ENCODE data around the gene WWTR1.

The WWTR1 gene

GRCh38 chr3:149490260-149490971 lies 167.4 kb downstream of the WWTR1 start:
- DNase-seq = no peak

DNA sequence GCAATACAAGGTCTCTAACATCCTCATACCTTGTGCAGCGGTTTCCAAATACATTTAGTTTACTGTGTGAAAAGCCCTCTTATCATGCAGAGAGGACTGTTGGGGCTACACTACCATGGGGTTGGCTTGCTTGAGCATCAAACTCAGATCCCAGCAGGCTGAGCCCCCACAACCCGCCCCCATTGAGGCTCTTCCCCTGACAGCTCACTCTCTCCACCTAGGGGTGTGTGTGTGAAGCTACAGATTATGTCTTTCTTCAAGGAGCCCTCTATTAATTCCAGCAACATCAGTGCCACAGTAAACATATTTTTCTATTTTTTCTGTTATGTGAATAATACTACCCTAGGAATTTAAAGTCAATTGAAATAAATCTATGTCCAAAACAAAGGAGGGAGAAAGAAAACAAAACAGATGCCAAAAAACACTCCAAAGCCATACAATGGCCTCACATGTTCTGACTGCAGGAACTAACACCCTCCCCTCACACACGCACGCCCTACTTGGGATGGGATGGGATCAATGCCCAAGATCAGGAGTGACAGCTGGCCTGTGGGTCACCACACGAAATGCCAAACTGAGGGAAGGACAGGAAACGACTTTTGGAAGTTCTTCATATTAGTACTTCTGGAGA lies 168.7 kb downstream of the WWTR1 start:
- no peak for DNase-seq

- no peak for DNase-seq
Measured at GRCh38 chr3:149487598-149488197, 170.1 kb downstream of the WWTR1 start.

DNA sequence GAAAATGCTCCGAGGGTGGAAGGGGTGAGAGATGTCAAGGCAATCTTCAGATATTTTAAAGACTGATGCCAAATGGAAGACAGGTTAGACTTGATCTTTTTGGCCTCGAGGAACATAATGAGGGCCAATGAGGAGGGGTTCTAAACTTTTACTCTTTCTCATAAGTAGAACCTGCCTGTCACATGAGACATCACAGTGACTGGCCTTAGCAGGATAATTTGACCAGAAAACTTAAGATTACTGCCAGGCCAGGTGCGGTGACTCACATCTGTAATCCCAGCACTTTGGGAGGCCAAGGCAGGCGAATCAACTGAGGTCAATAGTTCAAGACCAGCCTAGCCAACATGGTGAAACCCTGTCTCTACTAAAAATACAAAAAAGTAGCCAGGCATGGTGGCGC lies 171.1 kb downstream of the WWTR1 start:
- DNase-seq = no peak

- DNase-seq = no peak
Measured at GRCh38 chr3:149481491-149481890, 176.3 kb downstream of the WWTR1 start.

DNA sequence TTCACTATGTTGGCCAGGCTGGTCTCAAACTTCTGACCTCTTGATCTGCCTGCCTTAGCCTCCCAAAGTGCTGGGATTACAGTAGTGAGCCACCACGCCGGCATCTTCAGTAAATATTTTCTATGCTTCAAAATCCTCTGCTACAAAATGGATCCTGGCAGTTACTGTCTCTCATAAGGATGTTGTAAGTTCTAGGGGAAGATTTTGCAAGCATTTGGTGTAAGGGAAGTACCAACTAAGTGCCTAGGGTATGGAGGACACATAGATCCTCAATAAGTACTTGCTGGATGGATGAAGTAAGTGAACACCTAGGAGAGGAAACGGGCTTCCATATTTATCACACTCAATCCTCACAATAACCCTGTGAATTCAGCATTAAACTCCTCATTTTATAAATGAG lies 176.8 kb downstream of the WWTR1 start:
- DNase-seq = no peak

GRCh38 chr3:149480326-149481017 lies 177.4 kb downstream of the WWTR1 start:
- DNase-seq = no peak

DNA sequence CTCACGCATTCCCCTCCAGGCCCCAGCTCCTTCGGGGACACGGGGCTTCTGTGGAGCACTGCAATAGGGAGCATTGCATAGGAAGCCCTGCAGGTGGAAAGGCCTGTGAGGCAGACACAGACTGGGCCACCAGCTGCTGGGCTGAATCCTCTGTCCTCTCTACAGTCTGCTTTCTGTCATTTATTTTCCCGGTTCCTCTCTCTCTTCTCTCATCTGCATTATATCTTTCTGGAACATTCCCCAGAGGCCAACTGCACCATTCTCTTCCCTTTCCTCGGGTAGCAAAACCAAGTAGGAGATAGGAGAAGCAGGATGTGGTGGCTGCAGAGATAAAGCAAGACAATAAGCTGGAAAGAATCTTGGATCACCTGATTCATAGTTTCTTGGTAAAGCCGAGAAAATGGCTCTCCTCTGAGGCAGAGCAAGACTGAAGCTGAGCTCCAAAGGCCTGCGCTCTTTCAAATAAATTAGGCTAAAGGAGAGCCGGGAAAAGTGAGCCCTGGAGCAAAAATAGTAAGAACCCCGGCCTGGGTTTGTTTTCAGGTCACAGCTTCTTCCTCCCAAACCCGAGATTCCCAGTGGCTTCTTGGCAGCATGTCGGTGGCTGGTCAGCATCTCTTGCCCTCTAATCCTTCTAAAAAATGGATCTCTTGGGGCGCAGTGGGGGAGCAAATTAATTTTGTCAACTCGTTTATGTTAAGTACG lies 178.1 kb downstream of the WWTR1 start:
- DNase-seq = no peak

DNA sequence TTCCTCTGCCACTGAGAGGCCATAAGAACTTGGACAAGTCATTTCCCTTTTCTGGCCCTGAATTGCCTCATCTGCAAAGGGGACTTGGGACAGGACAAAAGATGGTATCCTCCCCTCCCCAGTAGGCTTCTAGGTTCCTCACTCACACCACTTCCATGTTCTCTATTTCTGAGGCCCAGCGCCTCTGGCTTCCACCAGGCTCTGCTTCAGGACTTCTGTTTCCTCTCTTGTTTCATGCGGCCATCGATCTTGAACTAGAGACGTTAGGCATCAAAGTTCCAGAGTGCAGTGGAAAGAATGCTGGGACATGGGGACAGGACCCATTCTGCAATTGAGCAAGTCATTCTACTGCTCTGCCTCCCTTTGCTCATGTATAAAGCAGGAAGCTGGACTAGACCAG lies 181.6 kb downstream of the WWTR1 start:
- DNase-seq = no peak

DNA sequence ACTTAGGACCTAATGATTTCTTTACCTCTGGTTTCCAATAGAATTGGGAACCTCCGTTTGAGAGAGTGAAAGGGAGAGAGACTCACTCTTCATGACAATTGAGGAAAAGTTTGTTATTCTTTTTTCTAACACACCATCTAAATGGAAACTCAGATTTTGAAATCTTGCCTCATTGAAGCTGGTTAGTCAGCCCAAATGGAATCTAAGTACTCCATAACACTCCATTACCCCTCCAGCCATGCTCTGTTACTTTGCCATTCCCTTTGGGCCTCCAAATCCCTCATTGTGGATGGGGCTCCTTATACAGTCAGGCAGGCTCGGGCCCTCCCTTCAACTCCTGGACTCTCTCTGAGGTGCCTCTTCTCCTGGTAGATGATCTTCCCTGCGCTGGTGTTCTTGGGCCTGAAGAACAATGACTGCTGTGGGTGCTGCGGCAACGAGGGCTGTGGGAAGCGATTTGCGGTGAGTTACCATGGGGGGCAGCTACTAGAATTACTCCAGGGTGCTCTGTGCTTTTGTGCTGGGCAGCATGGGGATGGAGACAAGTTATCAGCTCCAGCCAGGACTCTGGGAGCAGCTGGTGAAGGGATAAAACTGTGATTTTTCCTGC lies 182.3 kb downstream of the WWTR1 start:
- DNase-seq = no peak

GRCh38 chr3:149474250-149474817 lies 183.5 kb downstream of the WWTR1 start, which contains the start of gene TM4SF4:
Gene TM4SF4 (plus strand): TSS chr3:149474697. CDS start chr3:149474878, 181 bp downstream.
- DNase-seq = no peak

GRCh38 chr3:149473357-149474249 lies 184.2 kb downstream of the WWTR1 start:
- DNase-seq = no peak

DNA sequence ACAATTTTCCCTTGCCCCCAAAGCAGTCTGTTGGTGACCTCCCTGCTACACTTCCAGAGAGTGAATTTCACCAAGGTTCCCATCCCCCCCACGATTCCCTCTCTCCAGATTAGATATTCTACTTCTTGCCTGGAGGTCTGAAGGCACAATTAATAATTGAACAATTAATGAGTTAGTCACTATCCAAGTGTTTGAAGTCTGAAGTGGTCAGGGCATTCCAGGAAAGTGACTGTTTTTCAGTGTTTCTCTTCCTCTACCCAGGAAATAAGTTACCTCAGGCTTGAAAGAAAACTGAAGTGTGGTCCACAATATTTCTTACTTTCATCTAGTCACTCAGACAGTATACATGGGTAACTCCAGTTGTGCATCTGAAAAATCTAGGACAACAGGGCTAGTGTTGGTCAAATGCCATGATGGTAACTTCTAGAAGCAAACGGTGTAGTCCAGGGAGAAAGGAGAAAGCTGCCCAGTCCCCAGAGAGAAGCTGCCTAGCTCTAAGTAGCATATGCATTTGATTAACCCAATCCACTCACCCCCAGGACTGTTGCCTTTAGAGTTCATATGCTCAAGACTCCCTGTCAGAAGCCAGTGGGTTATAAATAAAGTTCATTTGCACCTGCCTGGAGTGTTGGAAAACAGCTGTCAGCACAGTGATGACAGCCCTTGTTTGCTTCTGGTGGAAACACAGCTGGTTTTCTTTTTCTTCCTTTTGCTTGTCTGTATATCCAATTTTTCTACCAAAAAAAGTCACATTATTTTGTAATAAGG lies 185.6 kb downstream of the WWTR1 start:
- no peak for DNase-seq

- DNase-seq = no peak
Measured at GRCh38 chr3:149470381-149470780, 187.4 kb downstream of the WWTR1 start.

DNA sequence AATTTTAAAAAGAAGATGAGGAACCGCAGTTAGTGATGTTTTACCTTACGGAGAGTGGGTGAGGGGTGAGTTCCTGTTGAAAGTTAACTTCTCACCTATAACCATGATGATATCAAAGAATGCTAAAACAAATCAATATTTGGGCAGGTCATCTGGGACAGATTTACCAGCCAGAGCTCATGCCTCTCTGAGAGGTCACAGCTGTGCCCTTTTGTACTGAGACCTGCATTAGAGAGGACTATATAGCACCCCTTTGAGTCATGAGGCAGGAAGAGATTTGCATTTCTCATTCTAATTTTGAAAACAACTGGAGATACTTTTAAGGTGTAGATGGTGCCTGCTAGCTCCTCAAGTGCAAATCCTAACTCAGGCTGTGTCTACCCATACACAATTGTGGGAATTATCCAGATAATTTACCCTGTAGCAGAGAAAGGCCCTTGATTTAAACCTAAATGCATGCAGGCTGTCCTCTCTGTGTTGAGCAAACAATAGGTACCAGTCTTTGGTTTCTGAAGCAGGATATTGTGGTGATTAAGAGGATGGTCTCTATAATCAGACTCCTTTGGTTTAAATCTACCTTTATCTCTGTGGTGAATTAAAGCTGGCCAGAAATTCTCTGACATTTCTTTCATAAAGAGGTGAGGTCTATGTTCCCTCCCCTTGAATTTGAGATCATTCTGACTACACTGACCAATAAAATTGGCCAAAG lies 189.2 kb downstream of the WWTR1 start:
- DNase-seq = no peak
